Nephron progenitor cell (in vitro differentiated cells): ENCODE measurements around the gene CDH4.

Experiments used
- DNase-seq: peaks from one replicate; pipeline ENCODE4 v3.0.0; 2021
- H3K27ac Mint-ChIP-seq: 2 replicates; pipeline ENCODE4 v1.8.0; 2021; ENCODE audit warnings: mild to moderate bottlenecking, moderate library complexity, mixed read lengths
- H3K27me3 Mint-ChIP-seq: 2 replicates; pipeline ENCODE4 v1.8.0; 2021; ENCODE audit warnings: mild to moderate bottlenecking, low read depth, mixed read lengths; ENCODE audit not compliant: poor library complexity
- H3K36me3 Mint-ChIP-seq: 2 replicates; pipeline ENCODE4 v1.8.0; 2021; ENCODE audit warnings: low read depth, mixed read lengths
- H3K4me1 Mint-ChIP-seq: 2 replicates; pipeline ENCODE4 v1.8.0; 2021; ENCODE audit warnings: mixed read lengths
- H3K4me3 Mint-ChIP-seq: 2 replicates; pipeline ENCODE4 v1.8.0; 2021; ENCODE audit warnings: mild to moderate bottlenecking, moderate library complexity, mixed read lengths
- H3K9me3 Mint-ChIP-seq: 2 replicates; pipeline ENCODE4 v1.8.0; 2021; ENCODE audit warnings: mild to moderate bottlenecking, moderate library complexity, mixed read lengths
- CTCF ChIP-seq: fragments of 200-600 bp; sonication (generic); IDR thresholded peaks from 2 replicates; pipeline ENCODE4 v1.5.0; 2021; ENCODE audit warnings: antibody characterized with exemption

CDH4 gene

GRCh38 chr20:61926796-61927192 is 674.7 kb downstream of the CDH4 start:
- DNase-seq = no peak
- no peak overlapping the region for H3K27ac Mint-ChIP-seq
- no peaks in the 10 kb centered on the region for H3K36me3 Mint-ChIP-seq
- H3K9me3 Mint-ChIP-seq = no peaks in the 10 kb centered on the region
- peaks cover 11% of the 10 kb centered on the region for H3K27me3 Mint-ChIP-seq
- TF ChIP-seq CTCF = no peak
- no peak overlapping the region for H3K4me3 Mint-ChIP-seq
- peaks cover 18% of the 10 kb centered on the region for H3K4me1 Mint-ChIP-seq

- no peak overlapping the region for H3K27ac Mint-ChIP-seq
- no peaks in the 10 kb centered on the region for H3K36me3 Mint-ChIP-seq
- no peak for TF ChIP-seq CTCF
- H3K27me3 Mint-ChIP-seq = peaks cover 11% of the 10 kb centered on the region
- no peak overlapping the region for H3K4me3 Mint-ChIP-seq
- peaks cover 17% of the 10 kb centered on the region for H3K4me1 Mint-ChIP-seq
- no peak for DNase-seq
- no peaks in the 10 kb centered on the region for H3K9me3 Mint-ChIP-seq
Measured at GRCh38 chr20:61927193-61927825, 675.2 kb downstream of the CDH4 start.

GRCh38 chr20:61927826-61928541 is 675.9 kb downstream of the CDH4 start:
- no peak overlapping the region for H3K27ac Mint-ChIP-seq
- no peak for TF ChIP-seq CTCF
- H3K4me1 Mint-ChIP-seq = peaks cover 17% of the 10 kb centered on the region
- no peak overlapping the region for H3K4me3 Mint-ChIP-seq
- peaks cover 11% of the 10 kb centered on the region for H3K27me3 Mint-ChIP-seq
- no peaks in the 10 kb centered on the region for H3K36me3 Mint-ChIP-seq
- DNase-seq = no peak
- no peaks in the 10 kb centered on the region for H3K9me3 Mint-ChIP-seq

DNA sequence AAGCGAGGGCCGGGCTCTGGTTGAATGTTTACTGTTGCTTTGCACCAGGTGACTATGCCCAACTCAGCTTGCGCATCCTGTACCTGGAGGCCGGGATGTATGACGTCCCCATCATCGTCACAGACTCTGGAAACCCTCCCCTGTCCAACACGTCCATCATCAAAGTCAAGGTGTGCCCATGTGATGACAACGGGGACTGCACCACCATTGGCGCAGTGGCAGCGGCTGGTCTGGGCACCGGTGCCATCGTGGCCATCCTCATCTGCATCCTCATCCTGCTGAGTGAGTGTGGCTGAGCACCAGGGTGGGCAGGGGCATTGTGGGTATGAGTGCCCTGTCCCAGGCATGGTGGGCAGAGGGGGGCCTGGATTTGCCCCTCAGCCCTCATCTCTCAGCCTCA is 677.5 kb downstream of the CDH4 start:
- Mint-ChIP-seq H3K27me3 (peaks cover 11% of the 10 kb centered on the region), H3K27ac (no peak overlapping the region), H3K36me3 (no peaks in the 10 kb centered on the region), H3K4me3 (no peak overlapping the region), H3K9me3 (no peaks in the 10 kb centered on the region), H3K4me1 (peaks cover 10% of the 10 kb centered on the region)
- no peak for DNase-seq
- no peak for TF ChIP-seq CTCF

DNA sequence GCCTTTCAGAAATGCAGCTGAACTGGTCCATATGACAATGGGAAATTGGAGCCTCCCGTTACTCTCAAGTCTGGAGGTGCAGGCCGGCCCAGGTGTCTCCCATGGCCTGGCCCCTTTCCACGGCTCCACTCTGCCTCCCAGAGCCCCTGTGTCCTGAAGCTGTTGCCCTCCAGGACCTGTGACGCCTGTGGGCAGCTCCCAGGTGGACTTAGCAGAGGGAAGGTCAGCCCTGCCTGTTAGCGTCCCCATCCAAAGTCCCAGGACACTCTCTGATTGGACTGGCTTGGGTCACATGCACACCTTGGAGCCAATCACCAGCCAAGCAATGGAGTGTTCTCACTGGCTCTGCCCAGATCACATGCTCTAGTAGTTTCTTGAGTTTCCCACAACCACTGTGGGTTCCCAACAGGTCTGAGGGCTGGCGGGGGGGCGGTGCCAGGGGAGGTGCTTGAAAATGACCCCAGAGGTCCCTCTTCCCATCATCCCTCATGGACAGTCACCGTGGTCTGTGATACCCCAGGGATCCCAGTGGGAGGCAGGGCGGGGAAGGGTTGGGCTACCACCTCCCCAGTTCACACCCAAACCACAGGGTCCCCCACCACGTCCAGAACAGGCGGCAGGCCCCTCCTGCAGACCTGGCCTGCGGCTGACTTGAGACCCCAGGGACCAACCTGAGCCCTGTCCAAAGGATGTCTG is 678.1 kb downstream of the CDH4 start:
- peaks cover 11% of the 10 kb centered on the region for H3K27me3 Mint-ChIP-seq
- H3K4me1 Mint-ChIP-seq = peaks cover 16% of the 10 kb centered on the region
- no peak overlapping the region for H3K4me3 Mint-ChIP-seq
- no peak for TF ChIP-seq CTCF
- H3K9me3 Mint-ChIP-seq = no peaks in the 10 kb centered on the region
- no peaks in the 10 kb centered on the region for H3K36me3 Mint-ChIP-seq
- no peak overlapping the region for H3K27ac Mint-ChIP-seq
- no peak for DNase-seq
